Measurements from ENCODE around the gene NAGA. TPM values are rescaled to one million over a fixed set of nuclear protein-coding genes. Genes with fewer than 3 reads are reported as not detected.

Gene NAGA
- total RNA-seq, 1 donor from 2014 or later, result 23.5 TPM

- H3K27me3 Mint-ChIP-seq (ENCODE audit: unreplicated experiment), result peaks cover 36% of the 10 kb centered on the region
- no peak for DNase-seq (ENCODE audit: extremely low spot score, unreplicated experiment)
- TF ChIP-seq, protein P1, sequence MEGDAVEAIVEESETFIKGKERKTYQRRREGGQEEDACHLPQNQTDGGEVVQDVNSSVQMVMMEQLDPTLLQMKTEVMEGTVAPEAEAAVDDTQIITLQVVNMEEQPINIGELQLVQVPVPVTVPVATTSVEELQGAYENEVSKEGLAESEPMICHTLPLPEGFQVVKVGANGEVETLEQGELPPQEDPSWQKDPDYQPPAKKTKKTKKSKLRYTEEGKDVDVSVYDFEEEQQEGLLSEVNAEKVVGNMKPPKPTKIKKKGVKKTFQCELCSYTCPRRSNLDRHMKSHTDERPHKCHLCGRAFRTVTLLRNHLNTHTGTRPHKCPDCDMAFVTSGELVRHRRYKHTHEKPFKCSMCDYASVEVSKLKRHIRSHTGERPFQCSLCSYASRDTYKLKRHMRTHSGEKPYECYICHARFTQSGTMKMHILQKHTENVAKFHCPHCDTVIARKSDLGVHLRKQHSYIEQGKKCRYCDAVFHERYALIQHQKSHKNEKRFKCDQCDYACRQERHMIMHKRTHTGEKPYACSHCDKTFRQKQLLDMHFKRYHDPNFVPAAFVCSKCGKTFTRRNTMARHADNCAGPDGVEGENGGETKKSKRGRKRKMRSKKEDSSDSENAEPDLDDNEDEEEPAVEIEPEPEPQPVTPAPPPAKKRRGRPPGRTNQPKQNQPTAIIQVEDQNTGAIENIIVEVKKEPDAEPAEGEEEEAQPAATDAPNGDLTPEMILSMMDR (IDR thresholded peaks at IDR 0.05), result no peak
- H3K9me3 Mint-ChIP-seq (ENCODE audit: unreplicated experiment), result peaks cover 4% of the 10 kb centered on the region
- H3K4me3 Mint-ChIP-seq (ENCODE audit: unreplicated experiment), result no peak overlapping the region
- H3K4me1 Mint-ChIP-seq (ENCODE audit: unreplicated experiment), result peaks cover 13% of the 10 kb centered on the region
- H3K27ac Mint-ChIP-seq (ENCODE audit: unreplicated experiment), result no peak overlapping the region
- no peaks in the 10 kb centered on the region for H3K36me3 Mint-ChIP-seq (ENCODE audit: unreplicated experiment)
Measured at GRCh38 chr22:42035256-42035655, 35.4 kb downstream of the NAGA start.

- H3K27me3 Mint-ChIP-seq (ENCODE audit: unreplicated experiment), result peaks cover 28% of the 10 kb centered on the region
Measured at GRCh38 chr22:42033263-42034181, 37.1 kb downstream of the NAGA start.

DNA sequence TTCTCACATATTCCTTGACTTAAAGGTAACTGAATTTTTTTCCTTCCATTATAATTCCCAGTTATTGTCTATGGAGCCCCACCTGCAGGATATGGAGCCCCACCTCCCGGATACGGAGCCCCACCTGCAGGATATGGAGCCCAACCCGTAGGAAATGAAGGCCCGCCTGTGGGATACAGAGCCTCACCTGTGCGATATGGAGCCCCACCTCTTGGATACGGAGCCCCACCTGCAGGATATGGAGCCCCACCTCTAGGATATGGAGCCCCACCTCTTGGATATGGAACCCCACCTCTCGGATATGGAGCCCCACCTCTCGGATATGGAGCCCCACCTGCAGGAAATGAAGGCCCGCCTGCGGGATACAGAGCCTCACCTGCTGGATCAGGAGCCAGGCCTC is 43.9 kb downstream of the NAGA start:
- no peaks in the 10 kb centered on the region for H3K36me3 Mint-ChIP-seq (ENCODE audit: unreplicated experiment)
- TF ChIP-seq, protein P1 (IDR thresholded peaks at IDR 0.05), result no peak
- peaks cover 21% of the 10 kb centered on the region for H3K27me3 Mint-ChIP-seq (ENCODE audit: unreplicated experiment)
- no peaks in the 10 kb centered on the region for H3K9me3 Mint-ChIP-seq (ENCODE audit: unreplicated experiment)
- peaks cover 13% of the 10 kb centered on the region for H3K4me1 Mint-ChIP-seq (ENCODE audit: unreplicated experiment)
- no peak for DNase-seq (ENCODE audit: extremely low spot score, unreplicated experiment)
- no peak overlapping the region for H3K4me3 Mint-ChIP-seq (ENCODE audit: unreplicated experiment)
- no peak overlapping the region for H3K27ac Mint-ChIP-seq (ENCODE audit: unreplicated experiment)

More at GRCh38 chr22:42033263-42034181, 37.1 kb downstream of the NAGA start:
- no peak for DNase-seq (ENCODE audit: extremely low spot score, unreplicated experiment)
- H3K4me1 Mint-ChIP-seq (ENCODE audit: unreplicated experiment), result peaks cover 13% of the 10 kb centered on the region
- no peak overlapping the region for H3K27ac Mint-ChIP-seq (ENCODE audit: unreplicated experiment)
- peaks cover 4% of the 10 kb centered on the region for H3K9me3 Mint-ChIP-seq (ENCODE audit: unreplicated experiment)
- no peak overlapping the region for H3K4me3 Mint-ChIP-seq (ENCODE audit: unreplicated experiment)
- TF ChIP-seq, protein P1 (IDR thresholded peaks at IDR 0.05), result no peak
- no peaks in the 10 kb centered on the region for H3K36me3 Mint-ChIP-seq (ENCODE audit: unreplicated experiment)

DNA sequence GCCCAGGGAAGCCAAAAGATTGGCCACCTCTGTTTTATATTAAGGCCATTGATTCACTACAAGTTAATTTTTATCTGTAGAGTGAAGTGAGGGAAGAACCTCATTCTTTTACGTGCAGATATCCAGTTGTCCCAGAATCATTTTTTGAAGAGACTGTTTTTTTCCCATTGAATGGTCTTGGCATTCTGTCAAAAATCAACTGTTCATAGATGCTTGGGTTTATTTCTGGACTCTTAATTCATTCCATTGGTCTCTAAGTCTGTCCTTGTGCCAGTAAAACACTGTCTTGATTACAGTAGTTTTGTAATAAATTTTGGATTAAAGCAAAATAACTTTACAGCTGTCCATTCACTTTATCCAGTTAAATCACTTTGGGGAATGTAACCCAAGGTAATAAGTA is 45.2 kb downstream of the NAGA start:
- no peaks in the 10 kb centered on the region for H3K36me3 Mint-ChIP-seq (ENCODE audit: unreplicated experiment)
- TF ChIP-seq, protein P1 (IDR thresholded peaks at IDR 0.05), result no peak
- peaks cover under 1% of the 10 kb centered on the region for H3K4me1 Mint-ChIP-seq (ENCODE audit: unreplicated experiment)
- no peak overlapping the region for H3K4me3 Mint-ChIP-seq (ENCODE audit: unreplicated experiment)
- H3K27ac Mint-ChIP-seq (ENCODE audit: unreplicated experiment), result no peak overlapping the region
- H3K9me3 Mint-ChIP-seq (ENCODE audit: unreplicated experiment), result no peaks in the 10 kb centered on the region
- peaks cover 25% of the 10 kb centered on the region for H3K27me3 Mint-ChIP-seq (ENCODE audit: unreplicated experiment)
- DNase-seq (ENCODE audit: extremely low spot score, unreplicated experiment), result no peak

GRCh38 chr22:42022162-42022847 is 48.3 kb downstream of the NAGA start:
- peaks cover 37% of the 10 kb centered on the region for H3K27me3 Mint-ChIP-seq (ENCODE audit: unreplicated experiment)
- no peak overlapping the region for H3K27ac Mint-ChIP-seq (ENCODE audit: unreplicated experiment)
- H3K9me3 Mint-ChIP-seq (ENCODE audit: unreplicated experiment), result no peaks in the 10 kb centered on the region
- no peak for DNase-seq (ENCODE audit: extremely low spot score, unreplicated experiment)
- no peak overlapping the region for H3K4me3 Mint-ChIP-seq (ENCODE audit: unreplicated experiment)
- no peaks in the 10 kb centered on the region for H3K36me3 Mint-ChIP-seq (ENCODE audit: unreplicated experiment)
- no peaks in the 10 kb centered on the region for H3K4me1 Mint-ChIP-seq (ENCODE audit: unreplicated experiment)
- TF ChIP-seq, protein P1 (IDR thresholded peaks at IDR 0.05), result no peak
